ENCODE measurements around the gene ARL4D.

ARL4D gene

GRCh38 chr17:43402567-43402966, 3.8 kb downstream of the ARL4D start:
- Histone ChIP-seq H3K27me3 (replicated peaks) (no peaks in the 10 kb centered on the region), H3K36me3 (replicated peaks) (no peaks in the 10 kb centered on the region), H3K27ac (no peak overlapping the region), H3K4me3 (ENCODE audit: low read depth, low read length) (no peak overlapping the region)
- TF ChIP-seq CTCF (IDR thresholded peaks at IDR 0.05; ENCODE audit: low read depth, low read length, missing control alignments) = no peak
- in situ Hi-C loops (cut with HindIII; ENCODE audit: low pct_ligation_motif_present, low sequenced_read_pairs) = no loop called here
- no peak for DNase-seq

- Histone ChIP-seq H3K27ac (no peak overlapping the region), H3K27me3 (replicated peaks) (no peaks in the 10 kb centered on the region), H3K36me3 (replicated peaks) (no peaks in the 10 kb centered on the region), H3K4me3 (ENCODE audit: low read depth, low read length) (no peak overlapping the region)
- TF ChIP-seq CTCF (IDR thresholded peaks at IDR 0.05; ENCODE audit: low read depth, low read length, missing control alignments) = no peak
- DNase-seq = no peak
- in situ Hi-C loops (cut with HindIII; ENCODE audit: low pct_ligation_motif_present, low sequenced_read_pairs) = no loop called here
Observed at GRCh38 chr17:43403846-43404245, 5.1 kb downstream of the ARL4D start.

GRCh38 chr17:43405861-43406260, 7.1 kb downstream of the ARL4D start:
- no peak for TF ChIP-seq CTCF (IDR thresholded peaks at IDR 0.05; ENCODE audit: low read depth, low read length, missing control alignments)
- H3K27me3 ChIP-seq (replicated peaks) = no peaks in the 10 kb centered on the region
- H3K36me3 ChIP-seq (replicated peaks) = no peaks in the 10 kb centered on the region
- no peak overlapping the region for H3K4me3 ChIP-seq (ENCODE audit: low read depth, low read length)
- H3K27ac ChIP-seq = no peak overlapping the region
- in situ Hi-C loops (cut with HindIII; ENCODE audit: low pct_ligation_motif_present, low sequenced_read_pairs) = no loop called here
- DNase-seq = no peak

GRCh38 chr17:43406676-43407645, 8.2 kb downstream of the ARL4D start:
- in situ Hi-C loops (cut with HindIII; ENCODE audit: low pct_ligation_motif_present, low sequenced_read_pairs) = no loop called here
- peak; percentile 42 for DNase-seq
- TF ChIP-seq CTCF (IDR thresholded peaks at IDR 0.05; ENCODE audit: low read depth, low read length, missing control alignments) = no peak
- peak overlapping the region; percentile 33 for H3K27ac ChIP-seq
- no peaks in the 10 kb centered on the region for H3K36me3 ChIP-seq (replicated peaks)
- no peaks in the 10 kb centered on the region for H3K27me3 ChIP-seq (replicated peaks)
- no peak overlapping the region for H3K4me3 ChIP-seq (ENCODE audit: low read depth, low read length)

GRCh38 chr17:43409131-43409530, 10.3 kb downstream of the ARL4D start:
- Histone ChIP-seq H3K27ac (no peak overlapping the region), H3K36me3 (replicated peaks) (no peaks in the 10 kb centered on the region), H3K27me3 (replicated peaks) (no peaks in the 10 kb centered on the region), H3K4me3 (ENCODE audit: low read depth, low read length) (no peak overlapping the region)
- in situ Hi-C loops (cut with HindIII; ENCODE audit: low pct_ligation_motif_present, low sequenced_read_pairs) = no loop called here
- no peak for TF ChIP-seq CTCF (IDR thresholded peaks at IDR 0.05; ENCODE audit: low read depth, low read length, missing control alignments)
- no peak for DNase-seq
